GM04503 (cell line): ENCODE results near the gene PRKX.
A peak's percentile ranks its signal among the peaks of the same experiment; 100 is the strongest.
"Not testable (repeated sequence)": the region's sequence is repeated elsewhere in the genome, so short reads cannot be mapped to it uniquely, and the experiment has no call there.

Source experiments
- DNase-seq: peaks from one replicate; pipeline ENCODE4 v3.0.0-alpha.2; 2012; ENCODE audit warnings: low read depth

The PRKX gene

DNA sequence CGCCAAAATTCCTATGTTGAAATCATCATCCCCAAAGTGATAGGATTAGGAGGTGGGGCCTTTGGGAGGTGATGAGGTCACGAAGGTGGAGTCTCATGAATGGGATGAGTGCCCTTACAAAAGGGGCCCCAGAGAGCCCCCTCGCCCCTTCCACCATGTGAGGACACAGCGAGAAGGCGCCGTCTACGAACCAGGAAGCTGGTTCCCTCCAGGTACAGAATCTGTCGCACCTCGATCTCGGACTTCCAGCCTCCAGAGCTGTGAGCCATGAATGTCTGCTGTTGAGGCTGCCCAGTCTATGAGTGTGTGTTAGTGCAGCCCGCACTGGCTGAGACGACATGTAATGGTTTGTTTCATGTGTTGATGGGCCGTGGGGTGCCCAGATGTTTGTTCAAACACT lies 60.3 kb downstream of the PRKX start:
- DNase-seq = no peak

DNA sequence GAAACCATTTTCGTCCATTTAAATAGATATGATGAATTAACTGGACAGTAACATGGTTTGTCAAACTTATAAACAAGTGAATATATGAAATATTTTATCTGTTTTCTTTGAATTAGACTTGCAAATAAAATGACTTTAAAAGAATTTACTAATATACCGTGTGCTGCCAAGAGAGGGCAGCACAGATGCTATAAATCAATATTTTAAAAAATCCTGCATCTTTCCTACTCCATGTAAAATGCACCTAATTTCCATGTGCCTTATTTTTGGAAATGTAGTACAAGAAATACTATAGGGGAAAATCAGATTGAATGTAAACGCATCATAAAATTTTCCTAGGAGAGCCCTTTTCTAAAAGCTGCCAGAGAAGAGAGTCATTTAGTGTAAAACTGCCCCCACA lies 62.2 kb downstream of the PRKX start:
- no peak for DNase-seq

DNA sequence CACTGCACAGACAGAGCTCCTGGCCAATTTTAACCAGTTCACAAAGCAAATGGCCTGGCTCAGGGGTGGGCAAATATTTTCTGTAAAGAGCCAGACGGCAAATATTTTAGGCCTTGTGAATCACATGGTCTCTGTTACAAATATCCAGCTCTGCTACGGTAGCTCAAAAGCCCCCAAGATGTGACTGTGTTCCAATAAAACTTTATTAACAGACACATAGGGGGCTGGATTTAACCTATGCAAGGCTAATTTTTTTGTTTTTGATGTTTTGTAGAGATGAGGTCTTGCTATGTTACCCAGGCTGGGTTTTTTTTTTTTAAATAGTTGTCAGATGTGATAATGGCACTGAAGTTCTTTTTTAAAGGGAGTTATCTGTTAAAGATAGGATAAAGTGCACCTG lies 65.4 kb downstream of the PRKX start:
- no peak for DNase-seq

DNA sequence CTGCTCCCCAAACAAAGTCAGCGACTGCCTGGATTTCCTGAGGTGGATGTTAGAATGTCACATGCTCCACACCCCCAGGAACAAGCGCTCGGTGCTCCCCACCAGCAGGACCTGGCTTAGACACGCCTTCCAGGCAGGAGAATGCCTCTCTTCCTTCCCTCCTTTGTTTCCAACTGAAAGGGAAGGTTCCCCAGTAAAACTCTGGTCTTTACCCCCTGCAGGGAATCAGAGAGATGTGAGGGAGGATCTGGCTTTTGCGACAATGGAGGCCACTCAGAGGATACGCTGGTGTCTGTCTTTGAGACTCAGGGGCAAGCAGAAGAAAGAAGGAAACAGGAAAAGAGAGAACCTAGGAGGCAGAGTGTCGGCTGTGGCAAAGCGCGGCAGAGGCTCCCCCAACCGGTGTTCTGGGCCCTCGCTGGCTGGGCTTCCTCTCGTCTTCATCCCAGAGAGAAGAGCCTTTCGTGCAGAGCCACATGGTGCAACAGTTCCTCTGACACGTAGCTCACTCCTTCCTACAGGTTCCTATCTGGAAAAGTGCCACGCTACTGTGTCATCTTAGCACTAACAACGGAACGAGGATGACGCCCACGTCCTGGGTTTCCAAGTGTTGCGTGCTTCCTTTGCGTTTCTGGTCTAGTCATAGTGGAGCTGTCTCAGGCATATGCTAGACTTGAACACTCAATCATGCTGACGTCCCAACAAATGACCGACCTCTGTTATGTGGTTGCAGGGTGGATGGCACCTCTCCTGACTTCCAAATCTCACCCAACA lies 73.4 kb downstream of the PRKX start:
- not testable (repeated sequence) for DNase-seq

DNA sequence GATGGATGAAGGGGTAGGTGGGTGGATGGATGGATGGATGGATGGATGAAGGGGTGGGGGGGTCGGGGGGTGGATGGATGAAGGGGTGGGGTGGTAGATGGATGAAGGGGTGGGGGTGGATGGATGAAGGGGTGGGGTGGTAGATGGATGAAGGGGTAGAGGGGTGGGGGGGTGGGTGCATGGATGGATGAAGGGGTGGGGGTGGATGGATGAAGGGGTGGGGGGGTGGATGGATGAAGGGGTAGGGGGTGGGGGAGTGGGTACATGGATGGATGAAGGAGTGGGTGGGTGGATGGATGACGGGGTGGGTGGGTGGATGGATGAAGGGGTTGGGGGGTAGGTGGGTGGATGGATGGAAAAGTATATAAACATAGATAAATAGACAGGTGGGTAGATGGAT lies 74.2 kb downstream of the PRKX start:
- DNase-seq = no peak

DNA sequence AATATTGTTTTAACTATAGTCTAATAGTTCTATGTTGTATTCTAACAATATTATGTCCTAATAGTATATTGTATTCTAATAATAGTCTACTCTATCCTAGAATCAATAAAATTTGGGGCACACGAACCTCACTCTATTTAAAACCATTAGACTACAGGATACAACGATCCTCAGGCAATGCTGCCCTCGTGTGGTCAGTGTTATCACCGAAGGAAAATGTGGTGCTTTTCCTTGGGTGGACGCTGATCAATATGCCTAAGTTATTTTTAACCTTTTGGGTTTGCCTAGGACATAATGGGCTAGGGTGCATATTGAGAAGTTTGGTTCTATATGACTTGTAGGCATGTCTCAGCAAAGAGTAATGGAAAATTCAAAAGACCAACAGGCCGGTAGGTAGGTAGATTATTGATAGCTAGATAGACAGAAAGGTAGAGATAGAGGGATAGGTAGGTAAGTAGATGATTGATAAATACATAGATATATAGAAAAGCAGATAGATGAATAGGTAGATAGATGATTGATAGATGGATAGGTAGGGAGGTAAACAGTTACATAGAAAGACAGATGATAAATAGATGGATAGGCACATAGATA lies 75.1 kb downstream of the PRKX start:
- no peak for DNase-seq

DNA sequence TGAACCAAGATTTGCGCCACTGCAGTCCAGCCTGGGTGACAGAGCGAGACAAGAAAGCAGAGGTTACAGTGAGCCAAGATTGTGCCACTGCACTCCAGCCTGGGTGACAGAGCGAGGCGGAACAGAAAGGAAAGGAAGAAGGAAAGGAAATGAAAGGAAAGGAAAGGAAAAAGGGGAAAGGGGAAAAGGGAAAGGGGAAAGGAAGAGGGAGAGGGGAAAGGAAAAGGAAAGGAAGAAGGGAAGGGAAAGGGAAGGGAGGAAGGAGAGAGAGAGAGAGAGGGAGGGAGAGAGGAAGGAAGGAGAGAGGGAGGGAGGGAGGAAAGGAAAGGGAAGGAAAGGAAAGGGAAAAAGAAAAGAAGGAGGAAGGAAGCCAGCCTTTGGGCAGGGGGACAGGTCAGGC lies 76.6 kb downstream of the PRKX start:
- no peak for DNase-seq

DNA sequence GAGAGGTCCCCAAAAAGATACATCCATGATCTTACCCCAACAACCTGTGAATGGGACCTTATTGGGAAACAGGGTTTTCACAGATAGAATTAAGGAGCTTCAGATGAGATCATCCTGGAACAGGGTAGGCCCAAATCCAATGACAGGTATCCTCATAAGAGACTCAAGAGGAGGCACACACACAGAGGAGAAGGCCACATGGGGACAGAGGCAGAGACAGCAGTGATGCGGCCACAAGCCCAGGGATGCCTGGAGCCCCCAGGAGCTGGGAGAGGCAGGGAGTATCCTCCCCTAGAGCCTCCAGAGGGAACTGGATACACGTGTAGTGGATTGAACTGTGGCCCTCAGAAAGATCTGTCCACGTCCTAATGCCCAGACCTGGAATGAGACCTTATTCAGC lies 82.3 kb downstream of the PRKX start:
- DNase-seq = no peak

DNA sequence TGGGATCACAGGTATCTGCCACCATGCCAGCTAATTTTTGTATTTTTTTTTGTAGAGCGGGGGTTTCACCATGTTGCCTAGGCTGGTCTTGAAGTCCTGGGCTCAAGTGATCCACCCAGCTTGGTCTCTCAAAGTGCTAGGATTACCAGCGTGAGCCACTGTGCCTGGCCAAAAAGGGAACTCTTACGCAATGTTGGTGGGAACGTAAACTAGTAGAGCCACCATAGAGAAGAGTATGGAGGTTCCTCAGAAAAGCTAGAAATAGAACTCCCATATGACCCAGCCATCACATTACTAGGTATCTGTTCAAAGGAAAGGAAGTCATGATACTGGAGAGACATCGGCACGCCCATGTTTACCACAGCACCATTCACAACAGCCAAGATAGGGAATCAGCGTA lies 85.9 kb downstream of the PRKX start:
- DNase-seq = no peak

DNA sequence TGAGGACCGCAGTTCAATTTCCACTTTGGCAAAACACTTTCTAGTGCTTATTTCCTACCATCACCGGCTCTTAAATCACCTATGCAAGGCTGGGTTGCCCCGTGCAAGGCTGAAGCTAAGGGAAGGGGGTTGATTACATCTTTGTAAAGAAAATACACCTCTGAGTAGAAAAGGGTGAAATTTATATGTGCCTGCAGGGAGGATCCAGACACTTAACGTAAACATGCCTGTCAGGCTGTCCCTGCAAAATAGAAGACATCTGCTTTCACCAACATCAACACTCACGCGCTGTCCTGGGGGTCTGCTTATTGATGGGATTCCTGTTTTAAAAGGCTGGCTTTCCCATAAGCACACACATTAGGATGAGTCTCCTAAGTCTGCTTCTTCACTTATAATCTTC lies 92.0 kb downstream of the PRKX start:
- no peak for DNase-seq

DNA sequence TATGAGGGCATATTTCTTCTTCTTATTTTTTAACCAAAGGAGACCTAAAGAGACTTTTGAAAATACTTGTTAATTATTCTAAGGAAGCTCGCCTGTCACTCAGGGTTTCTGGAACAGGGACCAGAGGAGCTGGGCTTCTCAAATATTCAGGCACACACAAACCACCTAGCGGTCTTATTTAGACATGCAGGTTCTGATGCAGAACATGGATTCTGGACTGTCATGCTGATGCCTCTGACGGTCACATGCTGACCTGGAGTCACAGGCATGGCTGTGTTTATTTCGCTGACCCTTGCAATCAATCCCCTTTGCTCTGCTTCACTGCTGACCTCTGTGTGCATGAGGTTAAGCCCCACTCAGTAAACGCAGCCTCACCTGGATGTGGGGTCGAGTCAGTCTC lies 101.7 kb downstream of the PRKX start:
- not testable (repeated sequence) for DNase-seq

DNA sequence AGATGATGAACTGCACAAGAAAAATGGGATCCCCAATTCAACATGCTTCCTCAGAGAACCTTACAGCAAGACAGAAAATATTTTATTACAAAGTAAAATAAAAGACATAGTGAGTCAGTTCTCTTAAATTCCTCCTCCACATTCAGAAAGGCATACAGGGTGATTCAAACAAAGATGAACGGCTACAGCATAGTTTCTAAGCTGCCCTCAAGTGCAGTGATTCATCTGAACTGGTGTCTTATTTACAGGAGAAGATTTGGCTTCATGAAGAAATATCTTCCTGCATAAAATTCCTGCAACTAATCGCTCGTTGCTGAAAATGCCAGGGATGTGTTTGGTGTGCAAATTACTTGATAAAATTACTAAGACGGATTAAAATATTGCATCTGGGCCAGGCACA lies 103.6 kb downstream of the PRKX start:
- DNase-seq = peak; percentile 61

DNA sequence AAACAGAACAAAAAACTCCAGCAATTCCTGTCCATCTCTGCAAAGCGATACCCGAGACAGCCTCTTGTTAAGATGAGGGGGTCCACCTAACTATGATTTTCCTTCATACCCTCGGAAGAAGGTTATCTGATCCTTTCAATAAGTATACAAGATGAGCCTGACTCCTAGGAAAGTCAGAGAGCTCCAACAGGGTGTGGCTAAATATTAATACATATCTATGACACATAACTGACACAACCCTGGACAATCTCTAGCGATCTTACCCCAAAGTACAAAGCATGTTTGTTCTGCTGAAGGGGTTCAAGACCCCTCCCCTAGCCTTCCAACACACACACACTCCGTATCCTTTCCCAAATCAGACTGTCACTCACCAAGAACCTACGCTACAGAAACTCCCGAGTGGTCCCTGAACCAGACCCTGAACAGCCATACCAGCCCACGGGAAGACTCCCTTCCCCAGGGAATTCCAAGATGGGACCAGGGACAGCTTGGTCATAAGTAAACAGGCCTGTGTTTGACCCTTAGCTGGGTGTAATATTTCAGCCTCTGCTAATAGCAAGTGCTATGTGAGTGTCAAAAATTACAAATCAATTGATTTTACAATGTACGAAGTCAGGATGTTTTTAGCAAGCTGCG lies 110.3 kb downstream of the PRKX start:
- no peak for DNase-seq

DNA sequence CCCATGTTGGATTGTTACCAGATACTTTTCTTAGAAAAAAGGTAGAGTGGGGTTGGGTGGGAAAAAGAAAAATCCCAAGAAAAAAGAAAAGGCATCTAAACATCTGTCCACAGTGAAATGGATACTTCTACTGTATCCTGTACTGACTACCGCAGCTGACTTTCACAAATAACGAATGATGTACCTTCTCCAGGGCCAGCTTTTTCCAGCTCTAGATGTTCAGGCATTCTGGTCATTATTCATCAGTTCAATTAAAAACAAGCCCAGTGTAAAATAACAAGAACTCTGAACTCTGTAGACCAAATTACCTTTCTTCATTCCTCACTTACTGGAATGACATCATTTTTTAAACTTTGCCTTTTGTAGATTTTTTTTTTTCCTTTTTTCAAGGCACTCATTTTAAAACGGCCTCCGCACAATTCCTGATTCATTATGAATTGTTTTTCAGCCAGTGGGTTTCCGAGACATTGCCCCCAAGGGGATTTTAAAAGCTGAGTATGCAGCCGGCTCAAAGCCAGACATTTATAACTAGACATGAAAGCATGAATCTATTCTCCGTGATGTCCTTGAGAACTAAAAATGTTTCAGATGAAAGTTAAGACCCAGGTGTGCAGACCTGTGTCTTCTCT lies 113.5 kb downstream of the PRKX start:
- DNase-seq = no peak

DNA sequence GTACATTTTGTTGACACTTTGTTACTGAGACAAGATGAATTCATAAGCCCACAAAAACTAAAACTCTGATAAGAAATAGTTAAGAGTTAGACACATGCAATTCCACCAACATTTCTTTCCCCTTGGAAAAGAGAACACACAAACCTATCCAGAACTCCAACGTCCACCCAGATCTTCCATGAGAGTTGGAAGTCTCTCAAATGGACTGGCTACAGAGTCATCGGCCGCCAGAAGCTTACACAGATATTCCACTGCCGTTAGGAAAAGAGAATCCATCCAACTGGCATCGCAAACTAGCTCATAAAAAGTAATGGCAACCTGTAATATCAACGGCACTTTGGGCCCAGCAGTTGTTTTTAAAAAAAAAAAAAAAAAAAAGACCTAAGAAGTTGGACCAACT lies 114.7 kb downstream of the PRKX start:
- no peak for DNase-seq

DNA sequence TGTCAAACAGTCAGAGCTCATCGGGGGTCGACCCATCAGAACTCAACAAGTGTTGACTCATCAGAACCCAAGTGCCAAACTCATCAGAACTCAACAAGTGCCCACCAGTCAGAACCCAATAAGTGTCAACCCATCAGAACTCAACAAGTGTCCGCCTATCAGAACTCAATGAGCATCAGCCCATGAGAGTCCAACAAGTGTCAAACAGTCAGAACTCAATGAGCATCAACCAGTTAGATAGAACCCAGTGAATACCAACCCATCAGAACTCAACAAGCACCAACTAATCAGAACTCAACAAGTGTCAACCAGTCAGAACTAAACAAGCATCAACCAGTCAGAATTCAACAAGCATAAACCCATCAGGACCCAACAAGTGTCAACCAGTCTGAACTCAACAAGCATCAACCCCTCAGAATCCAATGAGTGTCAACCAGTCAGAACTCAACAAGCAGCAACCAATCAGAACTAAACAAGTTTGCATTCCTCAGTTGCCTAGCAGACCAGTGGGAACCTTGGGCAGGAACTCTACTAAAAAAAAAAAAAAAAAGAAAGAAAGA lies 115.3 kb downstream of the PRKX start:
- DNase-seq = no peak

DNA sequence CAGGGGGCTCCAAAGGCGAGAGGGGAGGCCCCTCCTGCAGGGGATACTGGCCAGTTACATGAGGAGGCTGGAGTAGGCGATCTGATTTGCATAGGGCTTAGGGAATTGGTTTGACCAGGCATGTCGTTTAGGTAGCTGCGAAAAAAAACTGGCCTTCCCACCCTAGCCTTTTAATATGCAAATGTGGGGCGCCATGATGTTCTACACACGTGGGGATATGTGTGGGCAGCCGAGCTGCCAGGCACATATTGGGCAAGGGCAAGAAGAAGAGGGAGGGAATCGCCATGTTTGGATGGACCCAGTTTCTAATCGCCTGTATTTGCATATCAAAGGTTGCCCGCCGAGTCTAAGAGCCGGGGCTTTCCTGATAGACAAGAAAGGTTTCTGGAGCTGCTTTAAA lies 121.3 kb downstream of the PRKX start:
- DNase-seq = no peak

DNA sequence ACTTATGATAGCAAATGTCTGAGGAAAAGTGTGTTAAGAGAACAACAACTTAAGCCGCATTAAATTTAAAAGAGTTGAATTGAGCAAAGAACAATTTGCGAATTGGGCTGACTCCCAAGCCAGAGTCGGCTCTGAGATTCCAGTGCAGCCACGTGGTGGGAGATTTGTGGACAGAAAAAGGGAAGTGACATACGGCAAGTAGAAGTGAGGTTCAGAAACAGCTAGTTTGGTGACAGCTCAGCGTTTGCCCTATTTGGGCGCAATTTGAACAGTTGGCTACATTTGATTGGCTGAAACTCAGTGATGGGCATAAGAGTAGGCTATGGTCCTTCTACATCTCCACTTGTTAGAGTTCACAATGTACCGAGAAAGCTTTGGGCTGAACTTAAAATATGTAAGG lies 124.0 kb downstream of the PRKX start:
- no peak for DNase-seq

DNA sequence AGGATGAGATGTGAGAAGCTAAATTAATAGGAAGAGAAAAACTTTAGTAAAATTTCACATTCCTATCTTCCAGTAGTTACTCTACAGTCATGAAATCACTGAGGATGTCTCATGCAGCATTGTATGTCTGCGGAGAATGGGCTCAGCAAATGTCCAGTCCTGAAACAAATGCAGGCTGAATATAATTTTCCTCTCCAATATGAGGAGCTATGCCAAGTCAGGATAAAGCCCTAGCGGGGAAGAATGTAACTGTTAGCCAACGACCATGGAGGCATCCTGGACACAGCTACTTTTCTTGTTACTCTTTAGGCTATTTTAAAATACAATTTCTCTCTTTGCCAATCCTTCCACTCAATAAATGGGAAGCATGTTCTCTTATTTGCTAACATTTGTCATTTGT lies 127.7 kb downstream of the PRKX start:
- no peak for DNase-seq

DNA sequence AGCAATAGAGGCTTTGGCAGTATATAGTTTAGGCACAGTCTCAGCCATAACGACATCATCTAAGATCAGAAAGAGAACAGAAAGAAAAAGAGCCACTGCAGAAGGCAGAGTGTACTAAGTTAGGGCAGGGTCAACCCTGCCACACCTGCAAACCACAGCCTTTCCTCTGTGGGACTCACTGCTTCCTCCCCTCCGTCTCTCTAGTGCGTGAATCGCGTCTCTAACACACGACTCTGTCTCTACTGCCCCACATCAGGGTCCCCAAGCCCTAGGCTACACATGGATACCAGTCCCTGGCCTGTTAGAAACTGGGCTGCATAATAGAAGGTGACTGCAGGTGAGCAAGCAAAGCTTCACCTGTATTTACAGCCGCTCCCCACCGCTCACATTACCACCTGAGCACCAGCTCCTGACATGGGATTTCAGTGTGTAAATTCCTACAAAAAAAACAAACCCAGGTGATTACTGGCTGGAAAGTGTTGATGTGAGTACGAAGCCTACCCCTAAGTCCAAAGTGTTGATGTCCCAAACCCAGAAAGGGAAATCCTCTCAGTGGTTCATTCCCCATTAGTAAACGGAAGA lies 128.9 kb downstream of the PRKX start:
- no peak for DNase-seq

DNA sequence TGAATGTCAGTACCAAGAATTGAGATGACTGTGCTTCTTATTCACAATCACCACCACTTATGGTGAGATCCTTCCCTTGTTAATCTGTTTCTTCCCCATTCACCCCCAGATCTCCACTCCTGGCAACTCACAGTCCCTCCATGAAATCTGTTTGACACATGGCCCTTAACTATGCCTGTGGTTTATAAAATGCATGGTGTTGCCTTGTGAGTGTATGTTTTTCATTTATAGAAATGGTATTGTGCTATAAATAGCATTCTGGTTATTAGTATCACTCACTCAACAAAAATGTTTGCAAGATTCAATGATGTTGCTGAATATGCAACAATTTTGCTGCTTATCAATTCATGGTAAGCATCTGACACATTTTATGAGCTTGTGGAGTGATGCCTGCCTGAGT lies 131.0 kb downstream of the PRKX start:
- no peak for DNase-seq

DNA sequence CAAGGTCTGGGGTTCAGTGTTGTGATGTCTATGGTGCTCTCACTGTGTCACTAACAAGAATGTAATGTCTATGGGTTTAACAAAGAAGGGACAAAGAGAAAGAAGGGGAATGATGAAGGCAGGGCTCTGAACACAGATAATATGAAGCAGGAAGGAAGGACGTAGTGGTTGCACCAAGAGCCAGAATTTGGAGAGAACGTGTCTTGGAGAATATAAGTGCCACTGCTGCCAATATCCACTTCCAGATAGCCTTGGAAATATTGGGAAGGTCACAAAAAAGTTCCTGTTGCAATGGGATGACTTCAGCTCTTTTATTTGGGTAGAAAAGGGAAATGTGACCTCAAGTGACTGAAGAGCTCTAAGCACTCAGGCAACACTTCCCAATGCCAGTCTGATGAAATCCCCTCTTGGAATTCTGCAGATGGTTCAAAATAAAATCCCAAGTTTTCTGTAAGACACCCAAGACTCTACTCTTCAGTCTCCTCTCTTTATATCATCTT lies 131.8 kb downstream of the PRKX start:
- no peak for DNase-seq
